Measurements from ENCODE around the gene BICD2. TPM values are rescaled to one million over a fixed set of nuclear protein-coding genes. Genes with fewer than 3 reads are reported as not detected.

BICD2 gene
- total RNA-seq, 1 experiment from 2014 or later = 40.6 TPM

GRCh38 chr9:92706218-92706940 lies 58.3 kb downstream of the BICD2 start:
- TSS peak; percentile 93 for BruUV-seq (replicated peaks)
- H3K9me2 ChIP-seq (ENCODE audit: insufficient read depth) = no peaks in the 10 kb centered on the region
- no peaks in the 10 kb centered on the region for H3K27me3 ChIP-seq (ENCODE audit: insufficient read depth, low read depth)
- DNase-seq = peak in 1 of 2 experiments; percentile 53
- no peak overlapping the region for H2AFZ ChIP-seq
- peak overlapping the region; percentile 53 for H3K27ac ChIP-seq
- H3K79me2 ChIP-seq (ENCODE audit: low read depth) = no peaks in the 10 kb centered on the region
- peaks cover 6% of the 10 kb centered on the region; the same call in 1 of the 2 replicates for H3F3A ChIP-seq (ENCODE audit: insufficient read depth, low read depth)
- no peaks in the 10 kb centered on the region for H4K20me1 ChIP-seq (ENCODE audit: insufficient read depth)
- no peak for TF ChIP-seq EZH2 (IDR thresholded peaks at IDR 0.05; ENCODE audit: low read depth)
- TF ChIP-seq CTCF (conservative IDR thresholded peaks at IDR 0.05) = peak; percentile 44
- no peak overlapping the region for H3K4me2 ChIP-seq
- no peak overlapping the region for H3K4me3 ChIP-seq
- ChIA-PET POLR2A (ENCODE audit: unreplicated experiment) (interaction anchor here (0.6 kb wide), 1 partner anchor 41 kb away, joined by 5 read pairs; no protein-coding TSS in a partner anchor), CTCF (interaction anchor here (0.6 kb wide), 1 partner anchor 109 kb away, joined by 3 read pairs; no protein-coding TSS in a partner anchor)
- 0 out of 2 replicates have a peak, but pooled peaks cover 2% of the 10 kb centered on the region for H3K36me3 ChIP-seq (ENCODE audit: low read depth)
- peaks cover 6% of the 10 kb centered on the region; the same call in 1 of the 2 replicates for H3K9me3 ChIP-seq (ENCODE audit: insufficient read depth, low read depth)
- intact Hi-C loops (cut with micrococcal nuclease; ENCODE audit: unreplicated experiment) = loop anchor here (1.0 kb wide), 1 partner anchor 35 kb away; no protein-coding TSS in a partner anchor
- 0 out of 2 replicates have a peak, but pooled peaks cover 5% of the 10 kb centered on the region for H3K4me1 ChIP-seq (replicated peaks; ENCODE audit: insufficient read depth)

GRCh38 chr9:92704528-92704927 lies 60.1 kb downstream of the BICD2 start:
- POLR2A ChIA-PET (ENCODE audit: unreplicated experiment) = interaction anchor here (0.7 kb wide), 1 partner anchor 33 kb away, joined by 3 read pairs; no protein-coding TSS in a partner anchor
- Histone ChIP-seq H3K4me1 (replicated peaks; ENCODE audit: insufficient read depth) (0 out of 2 replicates have a peak, but pooled peaks cover 5% of the 10 kb centered on the region), H3K27ac (no peak overlapping the region), H3K27me3 (ENCODE audit: insufficient read depth, low read depth) (no peaks in the 10 kb centered on the region), H3K4me2 (no peak overlapping the region), H3K36me3 (ENCODE audit: low read depth) (no peaks in the 10 kb centered on the region), H3F3A (ENCODE audit: insufficient read depth, low read depth) (peaks cover 6% of the 10 kb centered on the region; the same call in 1 of the 2 replicates), H3K9me3 (ENCODE audit: insufficient read depth, low read depth) (peaks cover 8% of the 10 kb centered on the region), H2AFZ (no peak overlapping the region), H3K79me2 (ENCODE audit: low read depth) (no peaks in the 10 kb centered on the region), H4K20me1 (ENCODE audit: insufficient read depth) (no peaks in the 10 kb centered on the region), H3K9me2 (ENCODE audit: insufficient read depth) (no peaks in the 10 kb centered on the region), H3K4me3 (no peak overlapping the region)
- intact Hi-C loops (cut with micrococcal nuclease; ENCODE audit: unreplicated experiment) = no loop called here
- no peak for DNase-seq
- BruUV-seq (replicated peaks) = no TSS peak
- CTCF ChIA-PET = interaction anchor here (0.6 kb wide), 1 partner anchor 47 kb away, joined by 3 read pairs; no protein-coding TSS in a partner anchor
- TF ChIP-seq CTCF (conservative IDR thresholded peaks at IDR 0.05) = no peak

GRCh38 chr9:92696619-92697018 lies 68.0 kb downstream of the BICD2 start:
- Histone ChIP-seq H3K27me3 (ENCODE audit: insufficient read depth, low read depth) (no peaks in the 10 kb centered on the region), H3K4me2 (no peak overlapping the region), H3K4me3 (no peak overlapping the region), H3K9me2 (ENCODE audit: insufficient read depth) (no peaks in the 10 kb centered on the region), H3K4me1 (replicated peaks; ENCODE audit: insufficient read depth) (no peaks in the 10 kb centered on the region), H3K27ac (no peak overlapping the region), H2AFZ (no peak overlapping the region), H3K9me3 (ENCODE audit: insufficient read depth, low read depth) (peaks cover 53% of the 10 kb centered on the region), H3K36me3 (ENCODE audit: low read depth) (no peaks in the 10 kb centered on the region), H3F3A (ENCODE audit: insufficient read depth, low read depth) (no peaks in the 10 kb centered on the region), H4K20me1 (ENCODE audit: insufficient read depth) (no peaks in the 10 kb centered on the region), H3K79me2 (ENCODE audit: low read depth) (no peaks in the 10 kb centered on the region)
- no peak for DNase-seq
- intact Hi-C loops (cut with micrococcal nuclease; ENCODE audit: unreplicated experiment) = no loop called here
- BruUV-seq (replicated peaks) = no TSS peak
- TF ChIP-seq EZH2 (IDR thresholded peaks at IDR 0.05; ENCODE audit: low read depth) (no peak), CTCF (conservative IDR thresholded peaks at IDR 0.05) (no peak)
- POLR2A ChIA-PET (ENCODE audit: unreplicated experiment) = no interaction called here
- CTCF ChIA-PET = no interaction called here

All from PC-9 (cell line).